22Rv1 (cell line): ENCODE results near the gene CMA1.
A peak's percentile ranks its signal among the peaks of the same experiment; 100 is the strongest.
"Not testable (repeated sequence)": the region's sequence is repeated elsewhere in the genome, so short reads cannot be mapped to it uniquely, and the experiment has no call there.

Source experiments
- H3K27ac ChIP-seq: fragments of 450-650 bp; 2 replicates; pipeline ENCODE4 v1.5.1; 2017
- CTCF ChIP-seq: fragments of 450-650 bp; IDR thresholded peaks from 2 replicates; pipeline ENCODE4 v1.5.1; 2017; ENCODE audit warnings: mild to moderate bottlenecking
- ZFX ChIP-seq: fragments of 450-650 bp; IDR thresholded peaks from 2 replicates; pipeline ENCODE4 v1.6.1; 2017; ENCODE audit warnings: antibody characterized with exemption, borderline replicate concordance

CMA1 gene

GRCh38 chr14:24508155-24508840 lies at the start of gene CMA1:
CMA1 (minus strand) TSS chr14:24508265; CDS start chr14:24508235, 30 bp downstream.
- H3K27ac ChIP-seq, result no peak within 1 kb of the TSS
- TF ChIP-seq CTCF, result no peak
- no peak for TF ChIP-seq ZFX

- no peak for TF ChIP-seq ZFX
- no peak for TF ChIP-seq CTCF
- no peak overlapping the region for H3K27ac ChIP-seq
These were observed 48.7 kb upstream of the CMA1 start for GRCh38 chr14:24556756-24557155.

- not testable (repeated sequence) for H3K27ac ChIP-seq
These were observed 41.0 kb upstream of the CMA1 start for GRCh38 chr14:24549064-24549463.

- H3K27ac ChIP-seq, result no peak overlapping the region
- no peak for TF ChIP-seq CTCF
- TF ChIP-seq ZFX, result no peak
These were observed 34.4 kb upstream of the CMA1 start for GRCh38 chr14:24542346-24542936.

- TF ChIP-seq ZFX (no peak), CTCF (no peak)
- H3K27ac ChIP-seq, result no peak overlapping the region
These were observed 27.7 kb upstream of the CMA1 start for GRCh38 chr14:24535737-24536136.

- TF ChIP-seq CTCF, result no peak
- no peak for TF ChIP-seq ZFX
- no peak overlapping the region for H3K27ac ChIP-seq
These were observed 26.2 kb upstream of the CMA1 start for GRCh38 chr14:24534286-24534685.

GRCh38 chr14:24525877-24526620 lies 18.0 kb upstream of the CMA1 start:
- 0 out of 2 replicates have a peak overlapping the region, but pooled peaks have one; percentile 17 for H3K27ac ChIP-seq

- H3K27ac ChIP-seq, result no peak overlapping the region
- TF ChIP-seq ZFX, result no peak
- no peak for TF ChIP-seq CTCF
These were observed 10.8 kb upstream of the CMA1 start for GRCh38 chr14:24518851-24519250.
